Osteocyte (in vitro differentiated cells): ENCODE results near the gene EMD. TPM values are rescaled to one million over a fixed set of nuclear protein-coding genes. Genes with fewer than 3 reads are reported as not detected.

Experiments used
- DNase-seq: peaks from one replicate; pipeline ENCODE4 v3.0.0; 2021; ENCODE audit warnings: mixed read lengths; ENCODE audit not compliant: unreplicated experiment; ENCODE audit errors: extremely low spot score
- H3K27ac Mint-ChIP-seq: one replicate; pipeline ENCODE4 v1.8.0; 2021; ENCODE audit warnings: mild to moderate bottlenecking, mixed read lengths; ENCODE audit not compliant: unreplicated experiment
- H3K27me3 Mint-ChIP-seq: one replicate; pipeline ENCODE4 v1.8.0; 2021; ENCODE audit warnings: mixed read lengths; ENCODE audit not compliant: unreplicated experiment
- H3K36me3 Mint-ChIP-seq: one replicate; pipeline ENCODE4 v1.8.0; 2021; ENCODE audit warnings: mixed read lengths; ENCODE audit not compliant: unreplicated experiment
- H3K4me1 Mint-ChIP-seq: one replicate; pipeline ENCODE4 v1.8.0; 2021; ENCODE audit warnings: mixed read lengths; ENCODE audit not compliant: unreplicated experiment
- H3K4me3 Mint-ChIP-seq: one replicate; pipeline ENCODE4 v1.8.0; 2021; ENCODE audit warnings: mild to moderate bottlenecking, moderate library complexity, mixed read lengths; ENCODE audit not compliant: unreplicated experiment
- H3K9me3 Mint-ChIP-seq: one replicate; pipeline ENCODE4 v1.8.0; 2021; ENCODE audit warnings: mixed read lengths; ENCODE audit not compliant: unreplicated experiment
- total RNA-seq: library from RNA; stranded (reverse); gene quantifications from 2 replicates; pipeline ENCODE4 v1.2.1, GENCODE V29; 2021
- TF ChIP-seq, protein P1 (sequence below): fragments of 200-600 bp; sonication (generic); IDR thresholded peaks from 2 replicates; pipeline ENCODE4 v1.5.0; 2021; ENCODE audit warnings: antibody characterized with exemption, mild to moderate bottlenecking, moderate library complexity

EMD gene
- total RNA-seq, 1 donor from 2014 or later: 73.1 TPM

DNA sequence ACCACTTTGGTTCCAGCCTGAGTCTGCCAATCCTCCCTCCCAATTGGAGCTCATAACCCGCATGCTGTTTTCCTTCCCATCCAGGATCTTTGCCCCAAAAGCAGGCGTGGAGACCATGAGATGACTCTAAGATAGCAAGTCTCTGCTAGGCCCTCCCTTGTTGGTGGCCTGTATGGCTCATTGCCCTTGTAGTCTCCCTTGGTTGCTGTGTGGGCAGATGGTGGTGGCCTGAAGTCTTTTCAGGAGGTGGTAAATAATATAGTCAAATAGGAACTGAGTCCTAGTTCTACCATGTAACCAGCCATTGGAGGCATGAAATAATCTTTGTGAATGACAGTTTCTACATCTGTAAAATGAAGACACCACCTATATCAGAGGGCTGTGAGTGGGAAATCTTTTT is 50.6 kb downstream of the EMD start:
- Mint-ChIP-seq H3K27me3 (no peaks in the 10 kb centered on the region), H3K4me1 (peaks cover 20% of the 10 kb centered on the region), H3K4me3 (peak overlapping the region; percentile 75), H3K36me3 (no peaks in the 10 kb centered on the region), H3K9me3 (peaks cover 4% of the 10 kb centered on the region), H3K27ac (peak overlapping the region; percentile 14)
- DNase-seq: no peak
- TF ChIP-seq, protein P1, sequence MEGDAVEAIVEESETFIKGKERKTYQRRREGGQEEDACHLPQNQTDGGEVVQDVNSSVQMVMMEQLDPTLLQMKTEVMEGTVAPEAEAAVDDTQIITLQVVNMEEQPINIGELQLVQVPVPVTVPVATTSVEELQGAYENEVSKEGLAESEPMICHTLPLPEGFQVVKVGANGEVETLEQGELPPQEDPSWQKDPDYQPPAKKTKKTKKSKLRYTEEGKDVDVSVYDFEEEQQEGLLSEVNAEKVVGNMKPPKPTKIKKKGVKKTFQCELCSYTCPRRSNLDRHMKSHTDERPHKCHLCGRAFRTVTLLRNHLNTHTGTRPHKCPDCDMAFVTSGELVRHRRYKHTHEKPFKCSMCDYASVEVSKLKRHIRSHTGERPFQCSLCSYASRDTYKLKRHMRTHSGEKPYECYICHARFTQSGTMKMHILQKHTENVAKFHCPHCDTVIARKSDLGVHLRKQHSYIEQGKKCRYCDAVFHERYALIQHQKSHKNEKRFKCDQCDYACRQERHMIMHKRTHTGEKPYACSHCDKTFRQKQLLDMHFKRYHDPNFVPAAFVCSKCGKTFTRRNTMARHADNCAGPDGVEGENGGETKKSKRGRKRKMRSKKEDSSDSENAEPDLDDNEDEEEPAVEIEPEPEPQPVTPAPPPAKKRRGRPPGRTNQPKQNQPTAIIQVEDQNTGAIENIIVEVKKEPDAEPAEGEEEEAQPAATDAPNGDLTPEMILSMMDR: no peak

DNA sequence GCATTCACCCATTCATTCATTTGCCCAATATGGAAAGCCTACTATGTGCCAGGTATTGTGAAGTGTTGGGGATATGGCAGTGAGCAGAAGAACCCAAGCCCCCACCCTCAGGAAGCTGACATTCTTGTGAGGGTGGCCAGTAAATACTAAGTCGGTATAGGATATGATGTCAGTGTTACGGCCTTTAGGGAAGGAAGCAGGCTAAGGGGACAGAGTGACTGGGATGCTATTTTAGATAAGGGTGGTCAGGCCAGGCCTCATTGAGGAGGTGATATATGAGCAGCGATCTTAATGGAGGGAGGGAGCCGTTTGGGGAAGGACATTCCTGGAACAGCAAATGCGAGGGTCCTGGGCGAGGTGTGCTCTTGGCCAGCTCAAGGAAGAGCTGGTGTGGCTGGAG is 51.4 kb downstream of the EMD start:
- H3K4me1 Mint-ChIP-seq: peaks cover 20% of the 10 kb centered on the region
- no peak overlapping the region for H3K4me3 Mint-ChIP-seq
- no peaks in the 10 kb centered on the region for H3K36me3 Mint-ChIP-seq
- TF ChIP-seq, protein P1: no peak
- DNase-seq: no peak
- H3K27ac Mint-ChIP-seq: no peak overlapping the region
- no peaks in the 10 kb centered on the region for H3K27me3 Mint-ChIP-seq
- peaks cover 4% of the 10 kb centered on the region for H3K9me3 Mint-ChIP-seq

DNA sequence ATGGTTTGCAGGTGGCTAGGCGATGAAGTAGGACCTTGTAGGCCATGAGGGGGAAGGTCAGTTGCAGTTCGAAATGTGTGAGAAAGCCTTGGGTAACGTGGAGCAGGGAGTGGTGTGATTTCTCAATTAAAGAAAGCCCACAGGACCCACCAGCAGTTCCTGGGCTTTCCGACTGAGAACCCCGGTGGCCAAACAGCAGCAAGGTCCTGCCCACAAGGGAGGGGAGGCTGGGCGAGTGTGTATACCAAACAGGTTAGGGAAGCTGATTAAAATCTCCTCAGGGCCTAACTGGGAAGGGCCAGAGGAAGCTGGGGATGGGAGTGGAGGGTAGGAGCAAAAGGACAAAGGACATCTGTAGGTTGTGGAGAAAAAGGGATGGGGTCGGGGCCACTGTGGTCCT is 51.8 kb downstream of the EMD start:
- H3K27ac Mint-ChIP-seq: no peak overlapping the region
- TF ChIP-seq, protein P1: no peak
- H3K4me1 Mint-ChIP-seq: peaks cover 20% of the 10 kb centered on the region
- no peaks in the 10 kb centered on the region for H3K27me3 Mint-ChIP-seq
- no peak overlapping the region for H3K4me3 Mint-ChIP-seq
- no peak for DNase-seq
- H3K36me3 Mint-ChIP-seq: no peaks in the 10 kb centered on the region
- H3K9me3 Mint-ChIP-seq: peaks cover 4% of the 10 kb centered on the region

Other genes starting within 250 kb of the EMD start
- gene OPN1LW, start 235.1 kb upstream of the EMD start, total RNA-seq: not detected in 2 replicates
- not detected in 2 replicates for gene OPN1MW, start 196.7 kb upstream of the EMD start, total RNA-seq
- not detected in 2 replicates for gene OPN1MW2, start 159.5 kb upstream of the EMD start, total RNA-seq
- not detected in 2 replicates for gene OPN1MW3, start 121.7 kb upstream of the EMD start, total RNA-seq
- gene TEX28, start 84.2 kb upstream of the EMD start, total RNA-seq: not detected in 2 replicates
- gene TKTL1, start 83.5 kb upstream of the EMD start, total RNA-seq: not detected in 2 replicates
- gene FLNA, start 4.7 kb upstream of the EMD start, total RNA-seq: 2,024 and 2,203 TPM in 2 replicates
- gene RPL10, start 19.1 kb downstream of the EMD start, total RNA-seq: 2,857 and 2,892 TPM in 2 replicates
- 27.9 and 28.1 TPM in 2 replicates for gene DNASE1L1, start 30.0 kb downstream of the EMD start, total RNA-seq
- gene TAFAZZIN, start 32.2 kb downstream of the EMD start, total RNA-seq: 46.2 and 47.3 TPM in 2 replicates
- 144 and 153 TPM in 2 replicates for gene ATP6AP1, start 49.4 kb downstream of the EMD start, total RNA-seq
- gene GDI1, start 57.9 kb downstream of the EMD start, total RNA-seq: 135 and 152 TPM in 2 replicates
- gene FAM50A, start 64.8 kb downstream of the EMD start, total RNA-seq: 92.2 and 92.8 TPM in 2 replicates
- gene PLXNA3, start 79.0 kb downstream of the EMD start, total RNA-seq: 107 and 108 TPM in 2 replicates
- gene LAGE3, start 100.0 kb downstream of the EMD start, total RNA-seq: 15.6 and 19.6 TPM in 2 replicates
- 17.4 and 18.5 TPM in 2 replicates for gene UBL4A, start 107.3 kb downstream of the EMD start, total RNA-seq
- gene SLC10A3, start 111.3 kb downstream of the EMD start, total RNA-seq: 20.6 and 22.4 TPM in 2 replicates
- gene FAM3A, start 136.9 kb downstream of the EMD start, total RNA-seq: 38.2 and 40.4 TPM in 2 replicates
- 103 and 108 TPM in 2 replicates for gene G6PD, start 167.6 kb downstream of the EMD start, total RNA-seq
- gene IKBKG, start 168.3 kb downstream of the EMD start, total RNA-seq: 23.6 and 25.0 TPM in 2 replicates
- not detected in 2 replicates for gene CTAG1A, start 205.8 kb downstream of the EMD start, total RNA-seq
- not detected in 2 replicates for gene CTAG1B, start 240.0 kb downstream of the EMD start, total RNA-seq